ENCODE data around the gene AMIGO3. TPM values are rescaled to one million over a fixed set of nuclear protein-coding genes. Genes with fewer than 3 reads are reported as not detected.

The AMIGO3 gene
- total and polyA plus RNA-seq, 10 of the 15 experiments (the other 5 are each of a cell fraction or from before 2014, with no cell fraction given), result 0.07 to 1.3 (median 0.44) TPM; not detected in 3

DNA sequence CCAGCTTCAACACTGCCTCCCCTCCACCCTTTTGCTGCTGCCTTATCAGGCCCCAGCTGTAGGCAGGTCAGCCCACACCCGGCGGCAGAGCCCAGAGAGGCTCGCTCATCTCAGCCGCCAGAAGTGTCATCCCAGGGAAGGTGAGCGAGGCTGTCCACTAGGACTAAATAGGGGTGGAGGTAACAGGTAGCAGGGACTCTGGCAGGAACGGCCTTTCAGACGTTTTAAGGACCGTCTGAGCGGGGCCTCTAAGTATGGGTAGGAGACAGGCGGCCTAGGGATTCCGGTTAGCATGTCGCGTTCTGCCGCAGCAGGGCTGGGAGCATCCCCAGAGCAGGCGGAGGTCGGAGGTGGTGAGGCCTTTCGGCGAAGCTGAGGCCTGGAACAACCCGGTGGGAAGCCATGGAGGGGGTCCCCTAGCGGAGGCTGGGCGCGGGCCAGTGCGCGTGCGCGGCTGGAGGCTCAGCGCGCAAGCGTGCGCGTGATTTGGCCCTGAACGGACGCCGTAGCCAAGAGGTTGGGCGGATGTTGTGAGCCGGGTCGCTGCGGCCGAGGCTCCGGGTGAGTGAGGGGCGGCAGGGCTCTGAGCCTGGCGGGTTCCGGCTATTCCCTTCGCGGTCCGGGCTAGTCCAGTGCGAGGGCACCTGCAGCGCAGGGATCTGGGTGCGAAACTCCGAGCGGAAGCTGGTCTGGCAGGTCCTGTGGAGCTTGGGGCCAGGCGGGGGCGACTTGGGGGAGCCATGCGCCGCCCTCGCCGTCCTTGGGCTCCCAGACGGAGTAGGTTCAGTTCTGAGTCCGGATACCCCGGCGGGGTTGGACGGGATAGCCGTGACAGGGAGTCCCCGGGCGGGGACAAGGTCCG, 30.2 kb downstream of the AMIGO3 start, which contains the start of the genes MST1 and RNF123 (continued):
- no peak for TF ChIP-seq BCLAF1 (IDR thresholded peaks at IDR 0.05)
- no peak; the same call in 1 of the 2 replicates for TF ChIP-seq PML (IDR thresholded peaks at IDR 0.05; ENCODE audit: low read length)
- TF ChIP-seq POLR2A (IDR thresholded peaks at IDR 0.05; ENCODE audit: low read depth, low read length), result peak; percentile 83
- TF ChIP-seq NKRF (conservative IDR thresholded peaks at IDR 0.05), result peak; percentile 87
- TF ChIP-seq, protein P1, sequence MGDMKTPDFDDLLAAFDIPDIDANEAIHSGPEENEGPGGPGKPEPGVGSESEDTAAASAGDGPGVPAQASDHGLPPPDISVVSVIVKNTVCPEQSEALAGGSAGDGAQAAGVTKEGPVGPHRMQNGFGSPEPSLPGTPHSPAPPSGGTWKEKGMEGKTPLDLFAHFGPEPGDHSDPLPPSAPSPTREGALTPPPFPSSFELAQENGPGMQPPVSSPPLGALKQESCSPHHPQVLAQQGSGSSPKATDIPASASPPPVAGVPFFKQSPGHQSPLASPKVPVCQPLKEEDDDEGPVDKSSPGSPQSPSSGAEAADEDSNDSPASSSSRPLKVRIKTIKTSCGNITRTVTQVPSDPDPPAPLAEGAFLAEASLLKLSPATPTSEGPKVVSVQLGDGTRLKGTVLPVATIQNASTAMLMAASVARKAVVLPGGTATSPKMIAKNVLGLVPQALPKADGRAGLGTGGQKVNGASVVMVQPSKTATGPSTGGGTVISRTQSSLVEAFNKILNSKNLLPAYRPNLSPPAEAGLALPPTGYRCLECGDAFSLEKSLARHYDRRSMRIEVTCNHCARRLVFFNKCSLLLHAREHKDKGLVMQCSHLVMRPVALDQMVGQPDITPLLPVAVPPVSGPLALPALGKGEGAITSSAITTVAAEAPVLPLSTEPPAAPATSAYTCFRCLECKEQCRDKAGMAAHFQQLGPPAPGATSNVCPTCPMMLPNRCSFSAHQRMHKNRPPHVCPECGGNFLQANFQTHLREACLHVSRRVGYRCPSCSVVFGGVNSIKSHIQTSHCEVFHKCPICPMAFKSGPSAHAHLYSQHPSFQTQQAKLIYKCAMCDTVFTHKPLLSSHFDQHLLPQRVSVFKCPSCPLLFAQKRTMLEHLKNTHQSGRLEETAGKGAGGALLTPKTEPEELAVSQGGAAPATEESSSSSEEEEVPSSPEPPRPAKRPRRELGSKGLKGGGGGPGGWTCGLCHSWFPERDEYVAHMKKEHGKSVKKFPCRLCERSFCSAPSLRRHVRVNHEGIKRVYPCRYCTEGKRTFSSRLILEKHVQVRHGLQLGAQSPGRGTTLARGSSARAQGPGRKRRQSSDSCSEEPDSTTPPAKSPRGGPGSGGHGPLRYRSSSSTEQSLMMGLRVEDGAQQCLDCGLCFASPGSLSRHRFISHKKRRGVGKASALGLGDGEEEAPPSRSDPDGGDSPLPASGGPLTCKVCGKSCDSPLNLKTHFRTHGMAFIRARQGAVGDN (IDR thresholded peaks at IDR 0.05), result no peak
- TF ChIP-seq BHLHE40 (IDR thresholded peaks at IDR 0.05; ENCODE audit: borderline replicate concordance in 1 of 2, low read depth in 2 of 2, low read length in 1 of 2), result peak; percentile 10 to 59; a peak in 1 of 4 replicates
- TF ChIP-seq SMC3 (IDR thresholded peaks at IDR 0.05; ENCODE audit: borderline replicate concordance, low read length), result no peak
- TF ChIP-seq DPF2 (IDR thresholded peaks at IDR 0.05), result peak; percentile 49; the same call in 1 of the 2 replicates
- TF ChIP-seq MEF2B (IDR thresholded peaks at IDR 0.05; ENCODE audit: partially characterized antibody, poor library complexity, severe bottlenecking), result no peak
- TF ChIP-seq NFXL1 (IDR thresholded peaks at IDR 0.05; ENCODE audit: borderline replicate concordance), result no peak
- TF ChIP-seq CEBPZ (IDR thresholded peaks at IDR 0.05; ENCODE audit: low read depth, low read length), result no peak; the same call in 1 of the 2 replicates
- peak; percentile 67; the same call in 1 of the 2 replicates for TF ChIP-seq POLR2AphosphoS5 (IDR thresholded peaks at IDR 0.05; ENCODE audit: low read length)

Measured in GM12878 (cell line).